GM19239 (cell line): Measurements from ENCODE around the gene CD96.
"Not testable (repeated sequence)": the region's sequence is repeated elsewhere in the genome, so short reads cannot be mapped to it uniquely, and the experiment has no call there.

ENCODE experiments used
- DNase-seq: peaks from one replicate; pipeline ENCODE4 v3.0.0; 2011; ENCODE audit warnings: low spot score; ENCODE audit not compliant: insufficient read length
- FAIRE-seq: peaks from 2 replicates; lab custom pipeline; 2011; peaks lifted over from hg19 to GRCh38; lab: Jason Lieb, UNC

CD96 gene

GRCh38 chr3:111617406-111617805 lies 75.4 kb downstream of the CD96 start:
- DNase-seq (no peak), FAIRE-seq (no peak)

- FAIRE-seq (no peak), DNase-seq (no peak)
These were observed 76.1 kb downstream of the CD96 start for GRCh38 chr3:111617912-111618601.

- FAIRE-seq (no peak), DNase-seq (no peak)
These were observed 76.9 kb downstream of the CD96 start for GRCh38 chr3:111618945-111619344.

- DNase-seq = no peak
- FAIRE-seq = no peak
These were observed 77.8 kb downstream of the CD96 start for GRCh38 chr3:111619833-111620232.

- DNase-seq (no peak), FAIRE-seq (no peak)
These were observed 79.5 kb downstream of the CD96 start for GRCh38 chr3:111621535-111621934.

- no peak for DNase-seq
- no peak for FAIRE-seq
These were observed 85.1 kb downstream of the CD96 start for GRCh38 chr3:111627092-111627491.

- not testable (repeated sequence) for DNase-seq, FAIRE-seq
These were observed 87.0 kb downstream of the CD96 start for GRCh38 chr3:111629018-111629417.

GRCh38 chr3:111630638-111631037 lies 88.6 kb downstream of the CD96 start:
- DNase-seq, FAIRE-seq: not testable (repeated sequence)

GRCh38 chr3:111635403-111635802 lies 93.4 kb downstream of the CD96 start:
- no peak for DNase-seq
- no peak for FAIRE-seq

- no peak for DNase-seq
- FAIRE-seq = no peak
These were observed 94.4 kb downstream of the CD96 start for GRCh38 chr3:111636366-111636885.

- DNase-seq = no peak
- no peak for FAIRE-seq
These were observed 97.3 kb downstream of the CD96 start for GRCh38 chr3:111639316-111639715.

- DNase-seq (no peak), FAIRE-seq (no peak)
These were observed 107.1 kb downstream of the CD96 start for GRCh38 chr3:111648991-111649579.

GRCh38 chr3:111650378-111651275 lies 108.6 kb downstream of the CD96 start:
- FAIRE-seq = no peak
- DNase-seq = no peak

GRCh38 chr3:111652492-111653180 lies 110.6 kb downstream of the CD96 start:
- DNase-seq (no peak), FAIRE-seq (peak; percentile 48)

- FAIRE-seq (no peak), DNase-seq (no peak)
These were observed 111.8 kb downstream of the CD96 start for GRCh38 chr3:111653766-111654165.

- DNase-seq (no peak), FAIRE-seq (no peak)
These were observed 120.0 kb downstream of the CD96 start for GRCh38 chr3:111662012-111662411.

- no peak for DNase-seq
- FAIRE-seq = no peak
These were observed 120.9 kb downstream of the CD96 start for GRCh38 chr3:111662907-111663306.

- FAIRE-seq (no peak), DNase-seq (no peak)
These were observed 124.2 kb downstream of the CD96 start for GRCh38 chr3:111666041-111666735.

- DNase-seq = no peak
- no peak for FAIRE-seq
These were observed 125.2 kb downstream of the CD96 start for GRCh38 chr3:111667170-111667569.
